ENCODE data around the gene SCN10A.

- TF ChIP-seq EZH2 (IDR thresholded peaks at IDR 0.05; ENCODE audit: insufficient read depth, poor library complexity, severe bottlenecking) = no peak
- TF ChIP-seq EZH2phosphoT487 (IDR thresholded peaks at IDR 0.05; ENCODE audit: insufficient read depth, low read depth) = no peak
Observed at GRCh38 chr3:38843898-38844297, 27.9 kb upstream of the SCN10A start.
